HG03159 (cell line): ENCODE measurements around the gene NECAB3.

Experiments used
- ATAC-seq: cut with Tn5 transposase; IDR thresholded peaks from one replicate; pipeline ENCODE4 v1.9.1; 2021; ENCODE audit warnings: mild to moderate bottlenecking, moderate library complexity; ENCODE audit not compliant: unreplicated experiment

NECAB3 gene

GRCh38 chr20:33666293-33667244 lies 7.7 kb downstream of the NECAB3 start, which contains the start of gene ACTL10:
Gene ACTL10 (plus strand): TSS chr20:33666943. CDS start chr20:33667498, 555 bp downstream.
- ATAC-seq, result peak; percentile 62

DNA sequence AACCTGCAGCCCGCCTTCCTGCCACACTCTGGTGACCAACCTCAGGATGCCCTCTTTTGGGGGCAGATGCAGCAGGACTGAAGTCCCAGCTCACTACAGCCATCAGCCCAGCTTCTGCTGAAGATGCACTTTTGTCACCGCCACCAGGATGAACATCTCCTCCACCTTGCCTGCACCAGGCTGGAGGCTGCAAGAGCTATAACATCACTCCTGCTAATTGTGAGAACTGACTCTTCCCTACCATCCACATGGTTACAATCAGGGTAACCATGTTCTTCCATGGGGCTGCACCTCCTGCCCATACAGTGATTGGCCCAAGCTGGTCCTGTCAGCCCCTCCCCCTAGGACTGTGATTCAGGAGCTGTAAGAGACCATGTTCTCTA lies 9.5 kb downstream of the NECAB3 start:
- no peak for ATAC-seq

DNA sequence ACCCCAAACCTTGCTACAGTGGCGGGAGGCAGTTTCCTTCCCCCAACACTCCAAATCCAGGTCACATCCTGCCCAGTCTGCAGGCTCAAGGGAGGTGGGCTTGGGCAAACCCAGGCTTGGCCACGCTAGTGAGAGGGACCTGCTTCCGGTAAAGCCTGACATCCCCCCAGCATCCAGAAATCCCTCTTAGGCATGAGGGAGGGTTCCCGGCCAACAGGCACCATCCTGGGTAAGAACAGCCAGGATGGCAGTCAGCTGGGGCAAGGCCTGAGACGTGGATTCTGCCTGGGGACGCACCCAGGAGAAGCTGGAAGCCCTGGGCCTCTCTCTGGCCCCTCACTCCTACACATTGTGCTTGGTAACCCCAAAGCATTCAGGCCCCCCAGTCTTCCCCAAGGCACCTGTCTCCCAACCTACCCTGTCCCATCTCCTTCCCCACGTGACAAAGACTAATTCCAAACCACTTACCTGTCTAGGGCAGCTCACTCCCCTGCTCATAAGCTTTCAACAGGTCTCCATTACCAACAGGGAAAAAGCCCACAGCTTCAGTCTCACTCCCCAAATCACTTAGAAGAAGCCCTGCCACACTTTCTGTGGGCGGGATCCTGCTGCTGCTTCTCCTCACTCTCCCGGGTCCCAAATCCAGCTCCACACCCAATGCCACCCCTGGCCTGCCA lies 10.0 kb downstream of the NECAB3 start:
- ATAC-seq, result no peak

DNA sequence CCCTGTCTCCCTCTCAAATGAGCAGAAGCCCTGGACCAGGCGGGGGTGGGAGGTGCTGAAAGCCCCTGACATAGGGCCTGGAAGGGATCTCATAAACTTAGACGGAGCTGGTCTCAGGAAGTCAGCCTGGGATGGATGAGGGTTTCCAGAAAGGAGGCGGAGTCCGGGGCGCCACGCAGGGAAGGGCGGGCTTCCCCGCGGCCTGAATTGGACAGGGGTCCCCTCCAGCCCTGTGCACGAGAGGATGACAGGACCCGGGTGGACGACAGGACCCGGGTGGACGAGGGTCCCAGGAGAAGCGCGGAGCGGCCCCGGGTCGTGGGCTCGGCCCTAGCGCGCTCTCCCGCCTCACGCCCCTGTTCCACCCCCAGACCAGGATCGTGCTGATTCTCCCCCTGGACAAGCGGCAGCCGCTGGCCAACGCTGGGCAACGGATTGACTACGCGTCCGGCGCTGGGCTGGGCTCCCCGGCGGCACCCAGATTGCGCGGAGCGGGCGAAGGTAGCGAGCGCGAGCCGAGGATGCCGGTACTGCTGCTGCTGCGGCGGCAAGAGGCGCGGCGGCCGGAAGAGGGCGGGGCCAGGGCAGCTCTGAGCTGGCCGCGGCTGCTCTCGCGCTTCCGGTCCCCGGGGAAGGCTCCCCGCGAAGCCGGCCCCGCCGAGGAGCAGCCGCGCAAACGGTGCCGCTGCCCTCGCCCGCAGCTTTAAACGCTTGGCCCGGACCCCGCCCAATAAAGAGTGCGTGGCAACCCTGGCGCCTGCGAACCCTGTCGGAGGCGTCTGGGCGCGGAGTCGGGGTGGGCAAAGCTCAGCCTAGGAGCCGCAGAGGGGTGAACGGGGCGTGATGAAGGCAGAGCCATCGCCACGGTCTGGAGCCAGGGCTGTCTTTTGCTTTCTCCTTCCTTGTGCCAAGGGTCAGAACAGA lies 10.8 kb downstream of the NECAB3 start:
- no peak for ATAC-seq

- no peak for ATAC-seq
Observed at GRCh38 chr20:33662172-33662571, 12.1 kb downstream of the NECAB3 start, which contains the start of gene C20orf144. Gene C20orf144 (plus strand): TSS chr20:33662327. CDS start chr20:33662346, 19 bp downstream.

GRCh38 chr20:33660685-33661058 lies 13.6 kb downstream of the NECAB3 start:
- ATAC-seq, result no peak

GRCh38 chr20:33660035-33660684 lies 14.1 kb downstream of the NECAB3 start:
- no peak for ATAC-seq

GRCh38 chr20:33659341-33660034 lies 14.7 kb downstream of the NECAB3 start:
- no peak for ATAC-seq

DNA sequence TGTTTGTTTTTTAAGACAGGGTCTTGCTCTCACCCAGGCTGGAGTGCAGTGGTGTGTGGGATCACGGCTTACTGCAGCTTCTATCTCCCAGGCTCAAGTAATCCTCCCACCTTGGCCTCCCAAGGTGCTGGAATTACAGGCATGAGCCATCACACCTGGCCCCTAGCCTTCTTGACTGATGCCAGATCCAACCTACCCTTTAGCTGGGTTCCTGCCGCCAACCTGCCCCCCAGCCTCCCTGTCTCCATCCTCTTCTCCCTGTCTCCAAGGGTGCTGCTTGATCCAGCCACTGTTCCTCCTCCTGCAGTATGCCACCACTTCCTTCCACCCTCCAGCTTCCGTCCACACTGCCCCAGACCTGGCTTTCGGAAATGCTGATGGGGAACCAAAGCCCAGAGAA lies 15.3 kb downstream of the NECAB3 start:
- no peak for ATAC-seq

DNA sequence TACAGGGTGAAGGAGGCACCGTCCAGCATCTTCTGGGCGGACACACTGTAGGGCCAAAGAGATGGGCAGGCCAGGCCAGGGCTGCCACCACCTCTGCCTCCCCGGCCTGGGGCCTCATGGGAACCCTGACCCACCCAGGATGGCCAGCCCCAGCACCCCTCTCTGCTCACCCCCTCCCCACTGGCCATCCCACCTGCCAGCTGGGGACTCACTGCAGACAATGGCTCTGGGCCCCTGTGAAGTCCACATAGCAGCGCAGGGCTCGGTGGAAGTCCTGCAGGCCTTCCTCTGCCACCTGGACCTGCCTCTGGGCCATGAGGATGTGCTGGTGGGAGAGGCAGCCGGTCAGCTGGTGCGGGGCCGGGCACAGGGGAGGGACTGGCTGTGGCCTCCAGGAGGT lies 15.7 kb downstream of the NECAB3 start:
- no peak for ATAC-seq

GRCh38 chr20:33657704-33658095 lies 16.5 kb downstream of the NECAB3 start:
- no peak for ATAC-seq

- ATAC-seq, result no peak
Observed at GRCh38 chr20:33656783-33657703, 17.2 kb downstream of the NECAB3 start.

DNA sequence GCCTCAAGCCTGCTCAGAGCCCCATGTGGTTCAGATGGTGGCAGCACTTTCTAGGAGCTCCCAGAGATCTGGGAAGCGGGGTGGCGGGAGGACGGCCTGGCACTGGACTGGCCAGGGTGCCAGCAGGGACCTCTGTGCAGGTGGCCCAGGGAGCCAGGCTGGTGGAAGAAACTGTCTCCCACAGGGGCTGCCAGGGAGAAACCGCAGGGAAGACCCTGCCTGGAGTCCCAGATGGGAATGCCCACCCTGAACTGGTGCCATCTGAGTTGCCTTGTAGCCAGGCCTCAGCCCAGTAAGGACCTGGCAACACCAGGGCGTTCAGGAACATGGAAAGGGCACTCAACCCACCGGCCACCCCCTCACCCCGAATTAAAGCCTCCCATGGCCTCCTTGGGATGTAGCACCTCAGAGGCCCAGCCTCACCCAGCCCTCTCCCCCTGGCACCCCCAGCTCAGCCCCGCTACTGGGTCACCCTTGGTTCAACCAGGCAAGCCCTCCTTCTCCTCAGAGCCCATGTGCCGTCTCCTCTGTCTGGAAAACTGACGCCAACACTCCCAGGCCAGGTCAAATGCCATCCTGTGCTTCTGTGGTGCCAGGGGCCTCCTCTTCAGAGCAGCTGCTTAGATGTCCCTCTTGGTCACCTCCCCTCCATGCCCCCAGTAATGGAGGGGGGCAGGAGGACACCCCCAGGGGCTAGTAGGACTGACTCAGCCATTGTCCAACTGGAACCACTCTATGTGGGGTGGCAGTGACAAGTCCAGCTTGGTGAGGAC lies 18.0 kb downstream of the NECAB3 start:
- ATAC-seq, result no peak

- no peak for ATAC-seq
Observed at GRCh38 chr20:33655164-33655563, 19.1 kb downstream of the NECAB3 start.

DNA sequence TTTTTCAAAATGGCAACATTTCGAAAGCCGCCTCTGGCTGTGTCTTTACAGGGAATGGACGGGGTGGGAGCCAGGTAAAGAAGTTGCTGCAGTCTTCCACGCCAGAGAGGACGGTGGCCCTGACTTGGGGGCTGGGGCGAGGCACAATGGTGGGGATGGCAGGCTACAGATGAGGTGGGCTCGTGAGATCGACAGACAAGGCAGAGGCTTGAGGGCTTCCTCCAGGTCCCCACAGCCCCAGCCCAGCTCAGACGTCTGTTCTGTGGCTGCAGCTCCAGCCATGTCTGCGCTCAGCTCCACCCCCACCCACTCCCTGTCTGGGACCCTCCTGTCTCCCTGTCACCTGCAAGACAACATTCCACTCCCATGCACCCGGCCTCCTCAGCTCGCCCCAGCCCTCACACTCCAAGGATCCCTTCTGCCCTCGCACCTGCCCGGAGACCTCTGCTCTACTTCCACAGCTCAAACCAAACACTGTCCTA lies 19.5 kb downstream of the NECAB3 start:
- no peak for ATAC-seq

DNA sequence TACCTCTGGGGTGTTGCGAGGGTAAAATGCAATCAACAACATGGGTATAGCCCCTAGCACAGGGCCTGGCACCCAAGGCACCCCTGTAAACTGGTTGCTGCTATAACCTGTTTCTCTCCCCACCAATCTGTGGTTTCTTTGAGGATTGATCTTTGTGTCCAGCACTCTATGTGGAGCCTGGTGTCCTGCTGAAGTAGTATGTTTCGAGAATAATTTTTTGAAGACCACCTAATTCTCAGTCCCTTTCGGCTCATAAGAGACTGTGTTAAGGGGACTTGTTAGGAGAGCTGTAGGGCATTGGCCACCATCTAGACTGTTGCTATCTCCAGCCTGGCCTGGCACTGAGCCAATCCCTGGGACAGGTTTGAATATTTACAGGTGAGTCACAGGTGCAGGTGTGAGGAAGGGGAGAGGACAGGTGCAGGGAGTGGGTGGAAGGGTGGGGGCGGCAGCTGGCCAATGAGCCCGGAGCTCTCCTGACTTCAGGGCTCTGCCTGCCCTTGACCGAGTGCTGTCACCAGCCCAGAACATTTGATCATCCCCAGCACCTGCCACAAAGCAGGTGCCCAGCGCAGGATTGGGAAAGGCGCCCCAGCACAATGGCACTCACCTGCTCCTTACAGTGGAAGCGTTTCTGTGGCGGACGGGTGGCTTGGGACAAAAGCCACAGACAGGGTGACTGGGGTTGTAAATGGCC lies 20.2 kb downstream of the NECAB3 start:
- ATAC-seq, result no peak

DNA sequence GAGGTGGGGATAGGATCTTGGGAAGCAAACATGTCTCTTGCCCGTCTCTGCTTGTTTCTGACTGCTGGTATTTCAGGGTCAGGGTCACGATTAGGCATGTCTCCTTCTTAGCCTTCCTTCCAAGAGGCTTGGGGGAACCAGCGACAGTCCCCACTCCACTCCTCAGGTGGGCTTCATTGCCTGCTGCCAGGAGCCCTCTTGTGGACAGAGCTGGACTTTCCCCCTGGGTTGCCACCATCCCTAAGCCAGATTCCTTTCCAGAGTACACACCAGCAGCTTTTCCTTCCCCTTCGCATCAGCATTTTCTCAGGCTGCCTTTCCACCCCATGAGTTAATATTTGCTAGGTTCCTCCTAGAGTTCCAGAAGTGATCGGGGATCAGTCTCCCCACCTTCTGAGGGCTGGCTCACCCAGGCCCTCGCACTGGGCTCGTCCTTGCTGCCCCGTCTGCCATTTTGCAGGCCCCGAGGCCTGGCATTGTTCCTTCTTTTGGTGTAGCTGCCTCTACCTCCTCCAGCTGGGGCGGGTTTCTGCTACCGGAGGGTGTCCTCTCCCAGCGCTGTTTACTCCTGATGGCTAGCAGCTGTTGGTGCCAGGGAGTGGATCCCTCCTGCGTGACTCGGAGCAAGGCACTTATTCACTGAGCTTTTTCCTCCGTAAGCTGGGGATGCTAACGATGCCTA lies 20.9 kb downstream of the NECAB3 start:
- ATAC-seq, result no peak
